Activated CD4-positive, alpha-beta T cell treated with anti-CD3 and anti-CD28 coated beads, Interleukin-2, amount 10 ng/mL, durations not matched to agents 7 days and 5 days (primary cell): Measurements from ENCODE around the gene NPW. TPM values are rescaled to one million over a fixed set of nuclear protein-coding genes. Genes with fewer than 3 reads are reported as not detected.
"Not testable (repeated sequence)": the region's sequence is repeated elsewhere in the genome, so short reads cannot be mapped to it uniquely, and the experiment has no call there.

Source experiments
- CTCF ChIA-PET: fragments of 350-600 bp; sonication (Branson Sonifier 250); formaldehyde crosslinking; loops from one replicate; lab custom pipeline; 2021; ENCODE audit warnings: antibody characterized with exemption; lab: Charles Lee
- POLR2A ChIA-PET: fragments of 350-600 bp; sonication (Branson Sonifier 250); formaldehyde crosslinking; loops from one replicate; lab custom pipeline; 2021; ENCODE audit warnings: antibody characterized with exemption; lab: Charles Lee
- DNase-seq: peaks from one replicate; pipeline ENCODE4 v3.0.0-alpha.2; 2020
- H3K27ac Mint-ChIP-seq: one replicate; pipeline ENCODE4 v1.8.0; 2021; ENCODE audit warnings: mild to moderate bottlenecking, moderate library complexity, mixed read lengths
- H3K27me3 Mint-ChIP-seq: one replicate; pipeline ENCODE4 v1.8.0; 2021; ENCODE audit warnings: mixed read lengths
- H3K36me3 Mint-ChIP-seq: one replicate; pipeline ENCODE4 v1.8.0; 2021; ENCODE audit warnings: low read depth, mixed read lengths
- H3K4me1 Mint-ChIP-seq: one replicate; pipeline ENCODE4 v1.8.0; 2021; ENCODE audit warnings: mixed read lengths
- H3K4me3 Mint-ChIP-seq: one replicate; pipeline ENCODE4 v1.8.0; 2021; ENCODE audit warnings: mild to moderate bottlenecking, moderate library complexity, mixed read lengths
- H3K9me3 Mint-ChIP-seq: one replicate; pipeline ENCODE4 v1.8.0; 2021; ENCODE audit warnings: mixed read lengths
- total RNA-seq, 2 experiments: library from RNA; stranded (reverse); gene quantifications; one replicate each; pipeline ENCODE4 v1.2.3, GENCODE V29; 2021

The NPW gene
- total RNA-seq, 2 experiments from 2014 or later = 0.42 to 0.69 TPM

DNA sequence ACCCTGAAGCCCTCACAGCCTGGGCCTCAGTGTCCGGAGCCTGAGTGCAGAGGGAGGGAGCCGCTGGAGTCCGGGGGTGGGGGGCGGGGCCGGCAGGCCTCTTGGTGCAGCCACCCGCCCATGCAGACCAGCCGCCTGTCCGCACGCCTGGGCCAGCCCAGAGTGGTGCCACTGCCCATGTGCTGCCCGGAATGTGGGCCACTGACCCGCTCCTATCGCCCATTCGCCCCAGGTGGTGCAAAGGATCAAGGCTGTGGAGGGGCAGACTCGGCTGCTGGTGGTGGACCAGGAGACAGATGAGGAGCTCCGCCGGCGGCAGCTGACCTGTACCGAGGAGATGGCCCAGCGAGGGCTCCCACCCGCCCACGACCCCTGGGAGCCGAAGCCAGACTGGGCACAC, 9.8 kb downstream of the NPW start:
- DNase-seq = no peak
- H3K36me3 Mint-ChIP-seq = no peaks in the 10 kb centered on the region
- ChIA-PET POLR2A (no interaction called here), CTCF (interaction anchor here (1.1 kb wide), 1 partner anchor 112 kb away, joined by 3 read pairs; no protein-coding TSS in a partner anchor)
- peaks cover 17% of the 10 kb centered on the region for H3K27me3 Mint-ChIP-seq
- no peaks in the 10 kb centered on the region for H3K9me3 Mint-ChIP-seq
- H3K4me3 Mint-ChIP-seq = no peak overlapping the region
- H3K4me1 Mint-ChIP-seq = peaks cover 7% of the 10 kb centered on the region
- no peak overlapping the region for H3K27ac Mint-ChIP-seq

- peaks cover 17% of the 10 kb centered on the region for H3K27me3 Mint-ChIP-seq
- peaks cover 7% of the 10 kb centered on the region for H3K4me1 Mint-ChIP-seq
- no peak overlapping the region for H3K4me3 Mint-ChIP-seq
- POLR2A ChIA-PET = no interaction called here
- DNase-seq = no peak
- no peaks in the 10 kb centered on the region for H3K9me3 Mint-ChIP-seq
- H3K27ac Mint-ChIP-seq = no peak overlapping the region
- CTCF ChIA-PET = interaction anchor here (1.0 to 1.1 kb wide), 2 partner anchors 9 to 111 kb away, joined by 3 to 4 read pairs; no protein-coding TSS in a partner anchor
- H3K36me3 Mint-ChIP-seq = no peaks in the 10 kb centered on the region
Measured at GRCh38 chr16:2030036-2030435, 10.5 kb downstream of the NPW start.

DNA sequence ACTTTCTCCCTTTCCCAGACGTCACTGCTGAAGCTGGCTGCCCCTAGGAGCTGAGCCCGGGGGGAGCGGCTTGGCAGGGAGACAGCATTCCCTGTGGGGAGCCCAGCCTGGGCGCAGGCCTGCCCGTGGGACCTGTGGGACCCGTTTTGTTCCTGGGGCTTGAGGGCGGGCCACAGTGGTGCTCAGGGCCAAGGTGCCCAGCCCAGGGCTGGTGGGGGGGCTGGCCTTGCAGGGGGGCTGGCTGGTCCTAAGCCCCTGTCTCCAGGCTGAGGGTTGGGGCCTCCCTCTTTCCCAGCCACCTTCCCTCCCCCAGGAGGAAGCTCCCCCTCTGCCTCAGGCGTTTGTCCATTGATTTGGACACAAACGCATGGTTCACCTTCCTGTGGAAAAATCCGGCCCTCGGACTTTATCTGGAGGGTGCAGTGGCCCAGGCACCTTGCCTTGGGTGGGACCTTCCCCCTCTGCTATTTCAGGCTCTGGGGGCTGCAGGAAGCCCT, 11.5 kb downstream of the NPW start:
- Mint-ChIP-seq H3K27me3 (peaks cover 12% of the 10 kb centered on the region), H3K36me3 (no peaks in the 10 kb centered on the region), H3K27ac (no peak overlapping the region), H3K9me3 (no peaks in the 10 kb centered on the region), H3K4me1 (peaks cover 4% of the 10 kb centered on the region), H3K4me3 (no peak overlapping the region)
- ChIA-PET CTCF (interaction anchor here (0.8 to 1.0 kb wide), 2 partner anchors 9 to 17 kb away, joined by 3 read pairs; partner anchors contain the start of genes NTHL1 and TSC2), POLR2A (no interaction called here)
- no peak for DNase-seq

- POLR2A ChIA-PET = interaction anchor here (0.6 kb wide), 1 partner anchor 609 kb away, joined by 3 read pairs; no protein-coding TSS in a partner anchor
- DNase-seq = no peak
- Mint-ChIP-seq H3K9me3 (no peaks in the 10 kb centered on the region), H3K4me3 (no peak overlapping the region), H3K27ac (peak overlapping the region; percentile 62), H3K36me3 (no peaks in the 10 kb centered on the region), H3K4me1 (peaks cover 3% of the 10 kb centered on the region), H3K27me3 (peaks cover 10% of the 10 kb centered on the region)
- CTCF ChIA-PET = interaction anchor here (0.7 to 1.1 kb wide), 3 partner anchors 15 to 1499 kb away, joined by 3 read pairs; partner anchors contain the start of genes NTHL1 and TSC2
Measured at GRCh38 chr16:2032285-2033056, 12.9 kb downstream of the NPW start.

DNA sequence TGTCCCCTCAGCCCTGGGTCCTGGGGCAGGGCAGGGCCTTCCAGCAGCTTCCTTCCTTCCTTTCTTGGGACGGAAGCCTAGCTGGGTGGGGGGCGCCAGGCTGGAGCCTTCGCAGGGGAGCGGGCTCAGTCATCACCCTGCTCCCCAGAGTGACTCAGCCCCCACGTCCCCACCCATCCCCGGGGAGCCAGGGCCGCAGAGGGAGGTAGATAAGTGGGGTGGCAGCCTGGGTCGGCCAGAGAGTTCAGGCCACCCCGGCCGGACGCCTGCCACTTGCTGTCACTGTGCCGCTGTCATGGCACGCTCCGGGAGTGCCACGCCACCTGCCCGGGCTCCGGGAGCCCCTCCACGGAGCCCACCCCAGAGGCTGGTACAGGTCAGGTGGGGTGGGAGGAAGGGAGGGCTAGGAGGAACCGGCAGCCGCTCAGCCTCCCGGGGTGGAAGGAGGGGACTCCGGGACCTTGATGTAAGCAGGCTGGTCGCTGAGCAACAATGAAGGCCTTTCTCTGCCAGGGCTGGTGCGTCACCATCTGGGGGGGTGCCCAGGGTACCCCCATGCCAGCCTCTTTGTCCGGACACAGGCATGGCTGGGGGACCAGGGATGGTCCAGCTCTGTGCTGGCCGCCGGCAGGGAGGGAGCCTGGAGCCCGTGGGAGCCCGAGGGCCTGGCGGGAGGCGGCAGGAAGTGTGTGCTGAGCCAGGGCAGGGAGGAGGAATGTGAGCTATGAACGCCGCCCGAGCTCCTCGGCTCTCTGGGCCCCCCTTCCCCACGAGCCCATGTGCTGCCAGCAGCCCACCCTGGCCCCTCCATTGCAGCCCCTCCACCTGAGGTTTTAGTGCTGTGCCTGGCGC, 13.7 kb downstream of the NPW start:
- ChIA-PET POLR2A (interaction anchor here (0.6 kb wide), 1 partner anchor 610 kb away, joined by 3 read pairs; no protein-coding TSS in a partner anchor), CTCF (no interaction called here)
- H3K9me3 Mint-ChIP-seq = no peaks in the 10 kb centered on the region
- DNase-seq = no peak
- peaks cover 2% of the 10 kb centered on the region for H3K27me3 Mint-ChIP-seq
- H3K27ac Mint-ChIP-seq = no peak overlapping the region
- no peaks in the 10 kb centered on the region for H3K4me1 Mint-ChIP-seq
- H3K4me3 Mint-ChIP-seq = no peak overlapping the region
- no peaks in the 10 kb centered on the region for H3K36me3 Mint-ChIP-seq

- H3K36me3 Mint-ChIP-seq, DNase-seq, H3K4me3 Mint-ChIP-seq, H3K4me1 Mint-ChIP-seq, H3K27me3 Mint-ChIP-seq, CTCF ChIA-PET, H3K9me3 Mint-ChIP-seq, POLR2A ChIA-PET: not testable (repeated sequence)
- H3K27ac Mint-ChIP-seq = peak overlapping the region; percentile 31
Measured at GRCh38 chr16:2033909-2034695, 14.5 kb downstream of the NPW start.

GRCh38 chr16:2034696-2035430, 15.3 kb downstream of the NPW start:
- no peaks in the 10 kb centered on the region for H3K9me3 Mint-ChIP-seq
- H3K4me1 Mint-ChIP-seq = no peaks in the 10 kb centered on the region
- POLR2A ChIA-PET = no interaction called here
- CTCF ChIA-PET = interaction anchor here (1.0 kb wide), 1 partner anchor 12 kb away, joined by 3 read pairs; no protein-coding TSS in a partner anchor
- no peak overlapping the region for H3K4me3 Mint-ChIP-seq
- no peak overlapping the region for H3K27ac Mint-ChIP-seq
- H3K36me3 Mint-ChIP-seq = no peaks in the 10 kb centered on the region
- H3K27me3 Mint-ChIP-seq = no peaks in the 10 kb centered on the region
- DNase-seq = no peak

GRCh38 chr16:2035431-2036199, 16.0 kb downstream of the NPW start:
- Mint-ChIP-seq H3K9me3 (no peaks in the 10 kb centered on the region), H3K27me3 (no peaks in the 10 kb centered on the region), H3K4me1 (no peaks in the 10 kb centered on the region), H3K36me3 (no peaks in the 10 kb centered on the region), H3K4me3 (no peak overlapping the region), H3K27ac (no peak overlapping the region)
- ChIA-PET CTCF (interaction anchor here (1.0 kb wide), 1 partner anchor 13 kb away, joined by 3 read pairs; no protein-coding TSS in a partner anchor), POLR2A (no interaction called here)
- DNase-seq = no peak

- CTCF ChIA-PET = interaction anchor here (1.0 kb wide), 1 partner anchor 14 kb away, joined by 3 read pairs; no protein-coding TSS in a partner anchor
- Mint-ChIP-seq H3K36me3 (no peaks in the 10 kb centered on the region), H3K27me3 (no peaks in the 10 kb centered on the region), H3K27ac (no peak overlapping the region), H3K4me1 (no peaks in the 10 kb centered on the region), H3K4me3 (no peak overlapping the region), H3K9me3 (no peaks in the 10 kb centered on the region)
- no peak for DNase-seq
- POLR2A ChIA-PET = no interaction called here
Measured at GRCh38 chr16:2036200-2036966, 16.8 kb downstream of the NPW start.

DNA sequence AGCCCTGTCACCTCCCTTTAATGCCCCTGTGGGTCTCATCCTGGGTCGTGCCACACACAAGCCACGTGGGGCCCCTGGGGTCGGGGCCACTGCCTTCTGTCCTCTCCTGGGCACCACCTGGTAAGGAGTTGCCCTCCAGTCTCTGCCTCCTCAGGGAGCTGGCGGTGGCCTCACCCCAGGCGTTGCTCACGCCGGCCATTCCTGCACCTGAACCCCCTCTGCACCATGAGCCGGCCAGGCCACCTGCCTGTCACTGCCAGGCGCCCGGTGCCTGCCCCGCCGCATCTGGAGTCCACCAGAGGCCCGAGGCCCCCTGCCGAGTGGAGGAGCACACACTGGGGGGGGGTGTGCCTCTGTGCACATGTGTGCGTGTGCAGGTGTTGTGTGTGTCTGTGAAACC, 17.5 kb downstream of the NPW start:
- Mint-ChIP-seq H3K9me3 (no peaks in the 10 kb centered on the region), H3K36me3 (no peaks in the 10 kb centered on the region), H3K27ac (no peak overlapping the region), H3K27me3 (no peaks in the 10 kb centered on the region), H3K4me1 (no peaks in the 10 kb centered on the region), H3K4me3 (no peak overlapping the region)
- CTCF ChIA-PET = no interaction called here
- no peak for DNase-seq
- POLR2A ChIA-PET = no interaction called here
